Neural progenitor cell (in vitro differentiated cells): ENCODE measurements around the gene AKR1B1.

Experiments used
- EZH2 ChIP-seq: fragments of 200-600 bp; sonication (generic); IDR thresholded peaks from 2 replicates; pipeline ENCODE4 v1.6.1; 2017; ENCODE audit warnings: antibody characterized with exemption, mild to moderate bottlenecking, moderate library complexity
- EZH2phosphoT487 ChIP-seq: fragments of 200-600 bp; sonication (generic); IDR thresholded peaks from 2 replicates; pipeline ENCODE4 v1.6.1; 2017; ENCODE audit warnings: antibody characterized with exemption
- TF ChIP-seq, protein P1 (sequence below): fragments of 200-600 bp; sonication (generic); IDR thresholded peaks from 2 replicates; pipeline ENCODE4 v1.5.1; 2017; ENCODE audit warnings: antibody characterized with exemption, mild to moderate bottlenecking

DNA sequence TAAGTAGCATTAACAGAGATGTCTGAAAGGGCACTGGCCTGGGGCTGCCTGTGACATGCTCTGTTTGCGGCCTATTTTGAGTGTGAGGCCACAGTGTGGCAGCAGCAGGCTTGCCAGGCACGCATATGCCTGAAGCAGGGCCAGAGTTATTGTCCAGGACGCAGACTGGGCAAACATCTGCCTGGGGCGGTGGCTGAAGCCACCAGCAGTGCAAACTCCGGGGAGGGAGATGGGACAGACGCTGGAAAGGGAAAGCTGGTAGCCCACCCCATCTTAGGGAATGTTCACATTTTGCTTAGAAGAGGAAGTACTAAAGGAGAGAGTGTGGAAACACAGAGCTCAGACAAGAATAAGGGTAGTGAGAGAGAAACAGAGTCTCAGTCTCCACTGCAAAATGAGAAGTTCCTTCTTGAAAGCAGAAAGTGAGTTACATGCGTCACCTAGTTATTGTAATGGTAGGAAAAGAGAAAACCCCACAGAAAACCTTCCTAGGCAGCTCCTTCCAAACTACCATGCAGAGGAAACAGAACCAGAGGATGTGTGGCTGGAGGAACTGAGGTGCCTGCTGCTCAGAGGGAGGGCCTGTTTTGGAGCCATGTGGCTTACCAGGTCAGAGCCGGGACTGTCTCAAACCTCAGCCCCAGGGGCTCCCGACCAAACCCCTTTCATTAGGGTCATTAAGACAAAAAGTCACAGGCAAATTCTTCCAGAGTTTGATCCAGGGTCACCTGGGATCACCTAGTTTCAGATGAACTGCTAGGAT lies 14.5 kb downstream of the AKR1B1 start:
- TF ChIP-seq, protein P1, sequence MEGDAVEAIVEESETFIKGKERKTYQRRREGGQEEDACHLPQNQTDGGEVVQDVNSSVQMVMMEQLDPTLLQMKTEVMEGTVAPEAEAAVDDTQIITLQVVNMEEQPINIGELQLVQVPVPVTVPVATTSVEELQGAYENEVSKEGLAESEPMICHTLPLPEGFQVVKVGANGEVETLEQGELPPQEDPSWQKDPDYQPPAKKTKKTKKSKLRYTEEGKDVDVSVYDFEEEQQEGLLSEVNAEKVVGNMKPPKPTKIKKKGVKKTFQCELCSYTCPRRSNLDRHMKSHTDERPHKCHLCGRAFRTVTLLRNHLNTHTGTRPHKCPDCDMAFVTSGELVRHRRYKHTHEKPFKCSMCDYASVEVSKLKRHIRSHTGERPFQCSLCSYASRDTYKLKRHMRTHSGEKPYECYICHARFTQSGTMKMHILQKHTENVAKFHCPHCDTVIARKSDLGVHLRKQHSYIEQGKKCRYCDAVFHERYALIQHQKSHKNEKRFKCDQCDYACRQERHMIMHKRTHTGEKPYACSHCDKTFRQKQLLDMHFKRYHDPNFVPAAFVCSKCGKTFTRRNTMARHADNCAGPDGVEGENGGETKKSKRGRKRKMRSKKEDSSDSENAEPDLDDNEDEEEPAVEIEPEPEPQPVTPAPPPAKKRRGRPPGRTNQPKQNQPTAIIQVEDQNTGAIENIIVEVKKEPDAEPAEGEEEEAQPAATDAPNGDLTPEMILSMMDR: no peak
- TF ChIP-seq EZH2 (no peak), EZH2phosphoT487 (no peak)
